ENCODE measurements around the gene KCNAB1. TPM values are rescaled to one million over a fixed set of nuclear protein-coding genes. Genes with fewer than 3 reads are reported as not detected.

Gene KCNAB1
- total and polyA plus RNA-seq, 10 of the 15 experiments (the other 5 are each of a cell fraction or from before 2014, with no cell fraction given) = 0.11 to 0.69 (median 0.43) TPM; not detected in 6

DNA sequence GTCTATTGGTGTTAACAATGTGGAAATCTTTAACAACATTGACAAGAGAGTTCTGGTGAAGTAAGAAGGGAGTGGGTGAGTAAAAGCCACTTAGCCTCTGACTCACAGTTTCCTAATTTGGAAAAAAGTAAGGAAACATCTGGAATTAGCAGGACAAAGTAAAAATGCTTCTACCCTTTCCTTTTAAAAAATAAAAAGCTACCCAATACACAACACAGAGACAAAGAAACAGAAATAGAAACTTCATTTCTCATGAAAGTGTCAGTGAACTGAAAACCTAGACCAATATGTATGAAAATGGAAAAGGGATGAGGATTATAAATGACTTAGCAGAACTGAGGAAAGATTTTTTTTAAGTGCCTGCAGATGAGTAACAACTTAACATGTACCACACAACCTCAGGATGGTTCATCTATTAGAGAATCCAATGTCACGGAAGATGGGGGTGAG, 369.1 kb downstream of the KCNAB1 start:
- no TSS peak for BruUV-seq (replicated peaks)
- Histone ChIP-seq H4K20me1 (ENCODE audit: control insufficient read depth, insufficient read depth) (no peaks in the 10 kb centered on the region), H3K9me3 (replicated peaks; ENCODE audit: control insufficient read depth, insufficient read depth, low read length) (no peaks in the 10 kb centered on the region), H3K27ac (ENCODE audit: control insufficient read depth, insufficient read depth) (0 out of 2 replicates have a peak overlapping the region, but pooled peaks have one; percentile 8), H3K9ac (ENCODE audit: control insufficient read depth, insufficient read depth, low read length) (no peak overlapping the region), H3K4me1 (ENCODE audit: control insufficient read depth, insufficient read depth, low read length) (peaks cover 19% of the 10 kb centered on the region), H3K4me3 (no peak overlapping the region), H2AFZ (ENCODE audit: control insufficient read depth, low read depth, low read length) (no peak overlapping the region; the same call in 1 of the 2 replicates), H3K36me3 (ENCODE audit: control insufficient read depth in 2 of 2, insufficient read depth in 2 of 2, low read length in 1 of 2) (no peaks in the 10 kb centered on the region), H3K4me2 (ENCODE audit: control insufficient read depth, insufficient read depth) (peak overlapping the region; percentile 67), H3K27me3 (replicated peaks in 1 of 2; ENCODE audit: control insufficient read depth in 2 of 2, insufficient read depth in 2 of 2, low read length in 1 of 2) (no peaks in the 10 kb centered on the region), H3K79me2 (ENCODE audit: control insufficient read depth, insufficient read depth, low read length) (no peaks in the 10 kb centered on the region)
- ATAC-seq (peak; percentile 29), DNase-seq (ENCODE audit: low read depth, low spot score) (peak; percentile 8), FAIRE-seq (peak; percentile 49)
- RAD21 ChIA-PET (ENCODE audit: unreplicated experiment) = interaction anchor here (1.2 kb wide), 1 partner anchor 35 kb away, joined by 4 read pairs; no protein-coding TSS in a partner anchor
- WGBS (ENCODE audit: insufficient coverage, insufficient replicate concordance, low lambda C conversion rate, missing lambda C conversion rate) = 68% methylated on average over 1 of the region's 1 CpG
- no peak for TF ChIP-seq ZNF217 (IDR thresholded peaks at IDR 0.05)
- TF ChIP-seq SIX5 (IDR thresholded peaks at IDR 0.05; ENCODE audit: low read depth, low read length, severe bottlenecking) = no peak
- TF ChIP-seq ATF7 (IDR thresholded peaks at IDR 0.05; ENCODE audit: low read depth) = no peak
- no peak for TF ChIP-seq ZBED1 (IDR thresholded peaks at IDR 0.05; ENCODE audit: borderline replicate concordance)
- TF ChIP-seq STAT3 (IDR thresholded peaks at IDR 0.05; ENCODE audit: low read depth, low read length) = no peak
- no peak for TF ChIP-seq IRF4 (IDR thresholded peaks at IDR 0.05; ENCODE audit: low read depth, low read length)
- no peak for TF ChIP-seq ZNF274 (IDR thresholded peaks at IDR 0.05; ENCODE audit: insufficient read depth, insufficient read length)
- TF ChIP-seq SMC3 (IDR thresholded peaks at IDR 0.05; ENCODE audit: borderline replicate concordance, low read length) = no peak
- TF ChIP-seq NFYB (IDR thresholded peaks at IDR 0.05; ENCODE audit: insufficient read depth, low read depth, low read length) = no peak
- TF ChIP-seq TBL1XR1 (IDR thresholded peaks at IDR 0.05; ENCODE audit: low read depth, low read length) = no peak
- TF ChIP-seq RAD21 (IDR thresholded peaks at IDR 0.05; ENCODE audit: insufficient read depth, low read depth, low read length) = no peak
- no peak for TF ChIP-seq SUPT20H (IDR thresholded peaks at IDR 0.05; ENCODE audit: borderline replicate concordance, control insufficient read depth, low read depth, low read length)
- TF ChIP-seq, protein P1, sequence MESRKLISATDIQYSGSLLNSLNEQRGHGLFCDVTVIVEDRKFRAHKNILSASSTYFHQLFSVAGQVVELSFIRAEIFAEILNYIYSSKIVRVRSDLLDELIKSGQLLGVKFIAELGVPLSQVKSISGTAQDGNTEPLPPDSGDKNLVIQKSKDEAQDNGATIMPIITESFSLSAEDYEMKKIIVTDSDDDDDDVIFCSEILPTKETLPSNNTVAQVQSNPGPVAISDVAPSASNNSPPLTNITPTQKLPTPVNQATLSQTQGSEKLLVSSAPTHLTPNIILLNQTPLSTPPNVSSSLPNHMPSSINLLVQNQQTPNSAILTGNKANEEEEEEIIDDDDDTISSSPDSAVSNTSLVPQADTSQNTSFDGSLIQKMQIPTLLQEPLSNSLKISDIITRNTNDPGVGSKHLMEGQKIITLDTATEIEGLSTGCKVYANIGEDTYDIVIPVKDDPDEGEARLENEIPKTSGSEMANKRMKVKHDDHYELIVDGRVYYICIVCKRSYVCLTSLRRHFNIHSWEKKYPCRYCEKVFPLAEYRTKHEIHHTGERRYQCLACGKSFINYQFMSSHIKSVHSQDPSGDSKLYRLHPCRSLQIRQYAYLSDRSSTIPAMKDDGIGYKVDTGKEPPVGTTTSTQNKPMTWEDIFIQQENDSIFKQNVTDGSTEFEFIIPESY (IDR thresholded peaks at IDR 0.05) = no peak
- POLR2A ChIA-PET = no interaction called here
- SMC1A ChIA-PET (ENCODE audit: uncharacterized antibody, unreplicated experiment) = interaction anchor here (1.2 to 1.7 kb wide), 4 partner anchors 13 to 28 kb away, joined by 3 to 9 read pairs (median 4); no protein-coding TSS in a partner anchor
- CTCF ChIA-PET = interaction anchor here (0.5 to 1.1 kb wide), 2 partner anchors 8 to 15 kb away, joined by 4 to 5 read pairs; no protein-coding TSS in a partner anchor
- intact Hi-C loops (cut with micrococcal nuclease; ENCODE audit: unreplicated experiment) = no loop called here
- in situ Hi-C loops (cut with MboI) = no loop called here
